ENCODE measurements around the gene RAB30. TPM values are rescaled to one million over a fixed set of nuclear protein-coding genes. Genes with fewer than 3 reads are reported as not detected.

RAB30 gene
- total RNA-seq, 2 experiments from 2014 or later: 76.2 to 79.2 TPM

DNA sequence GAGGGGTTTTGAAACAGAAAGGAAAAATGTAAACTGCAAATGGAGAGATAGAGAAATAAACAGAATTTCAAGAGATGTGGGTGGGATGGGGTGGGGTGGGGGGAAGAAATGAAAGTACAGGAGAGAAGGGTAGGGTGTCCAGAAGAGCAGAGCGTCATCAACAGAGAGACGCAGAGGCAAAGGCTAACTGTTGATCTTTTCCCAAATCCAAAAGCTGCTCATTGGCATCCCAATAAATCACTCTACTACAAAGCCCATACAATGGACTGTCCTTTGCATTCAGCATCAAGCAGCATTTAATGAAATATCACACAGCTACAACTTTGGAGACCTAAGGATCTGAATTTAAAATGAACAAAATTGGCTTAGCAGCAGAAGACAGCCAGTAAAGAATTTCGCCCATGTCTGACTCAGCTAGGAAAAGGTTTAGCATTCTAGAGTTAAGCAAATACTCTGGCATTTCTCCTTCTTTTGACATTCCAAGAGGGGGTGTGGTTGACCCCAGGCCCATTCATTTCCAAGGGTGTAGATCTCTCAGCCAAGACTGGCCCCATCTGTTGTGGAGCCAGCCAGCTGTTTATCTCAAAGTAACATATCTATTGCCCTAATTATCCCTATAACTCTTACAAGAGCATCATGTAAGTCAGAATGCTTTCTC is 1.5 kb downstream of the RAB30 start:
- peak overlapping the region; percentile 70 for H3K4me3 Mint-ChIP-seq
- Histone ChIP-seq H3K27me3 (ENCODE audit: control insufficient read depth in 1 of 2, insufficient read depth in 2 of 2, low read length in 2 of 2) (no peaks in the 10 kb centered on the region), H3K4me3 (ENCODE audit: low read length) (peak overlapping the region; percentile 68), H3K27ac (ENCODE audit: low read depth in 1 of 2, low read length in 2 of 2) (no peak overlapping the region), H3K36me3 (ENCODE audit: insufficient read depth, low read length) (peaks cover 8% of the 10 kb centered on the region), H3K9me3 (ENCODE audit: control insufficient read depth in 1 of 2, insufficient read depth in 1 of 2, low read length in 2 of 2) (no peaks in the 10 kb centered on the region), H3K4me1 (ENCODE audit: insufficient read depth, low read length) (peaks cover 33% of the 10 kb centered on the region)
- ATAC-seq (ENCODE audit: poor library complexity): no peak
- peaks cover 18% of the 10 kb centered on the region for H3K36me3 Mint-ChIP-seq (ENCODE audit: low read depth)
- peaks cover under 1% of the 10 kb centered on the region for H3K4me1 Mint-ChIP-seq (ENCODE audit: low read depth)
- no peak overlapping the region for H3K27ac Mint-ChIP-seq
- intact Hi-C loops (cut with DNase I, micrococcal nuclease): loop anchor here (1.0 to 5.0 kb wide), 5 partner anchors 47 to 203 kb away; partner anchors contain the start of gene ANKRD42 (in 1 of the 2)
- TF ChIP-seq, protein P1, sequence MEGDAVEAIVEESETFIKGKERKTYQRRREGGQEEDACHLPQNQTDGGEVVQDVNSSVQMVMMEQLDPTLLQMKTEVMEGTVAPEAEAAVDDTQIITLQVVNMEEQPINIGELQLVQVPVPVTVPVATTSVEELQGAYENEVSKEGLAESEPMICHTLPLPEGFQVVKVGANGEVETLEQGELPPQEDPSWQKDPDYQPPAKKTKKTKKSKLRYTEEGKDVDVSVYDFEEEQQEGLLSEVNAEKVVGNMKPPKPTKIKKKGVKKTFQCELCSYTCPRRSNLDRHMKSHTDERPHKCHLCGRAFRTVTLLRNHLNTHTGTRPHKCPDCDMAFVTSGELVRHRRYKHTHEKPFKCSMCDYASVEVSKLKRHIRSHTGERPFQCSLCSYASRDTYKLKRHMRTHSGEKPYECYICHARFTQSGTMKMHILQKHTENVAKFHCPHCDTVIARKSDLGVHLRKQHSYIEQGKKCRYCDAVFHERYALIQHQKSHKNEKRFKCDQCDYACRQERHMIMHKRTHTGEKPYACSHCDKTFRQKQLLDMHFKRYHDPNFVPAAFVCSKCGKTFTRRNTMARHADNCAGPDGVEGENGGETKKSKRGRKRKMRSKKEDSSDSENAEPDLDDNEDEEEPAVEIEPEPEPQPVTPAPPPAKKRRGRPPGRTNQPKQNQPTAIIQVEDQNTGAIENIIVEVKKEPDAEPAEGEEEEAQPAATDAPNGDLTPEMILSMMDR (IDR thresholded peaks at IDR 0.05): no peak
- no peaks in the 10 kb centered on the region for H3K9me3 Mint-ChIP-seq
- no peak for DNase-seq
- POLR2A ChIA-PET: interaction anchor here (0.9 to 8.4 kb wide), 11 partner anchors 8 to 169 kb away, joined by 3 to 186 read pairs (median 6); partner anchors contain the start of genes DDIAS, PCF11 and PRCP
- CTCF ChIA-PET: no interaction called here
- no peaks in the 10 kb centered on the region for H3K27me3 Mint-ChIP-seq

- DNase-seq (no peak), ATAC-seq (ENCODE audit: poor library complexity) (no peak)
- TF ChIP-seq, protein P1 (IDR thresholded peaks at IDR 0.05): no peak
- Histone ChIP-seq H3K36me3 (ENCODE audit: insufficient read depth, low read length) (peaks cover 4% of the 10 kb centered on the region), H3K9me3 (ENCODE audit: control insufficient read depth in 1 of 2, insufficient read depth in 1 of 2, low read length in 2 of 2) (no peaks in the 10 kb centered on the region), H3K4me3 (ENCODE audit: low read length) (no peak overlapping the region), H3K27me3 (ENCODE audit: control insufficient read depth in 1 of 2, insufficient read depth in 2 of 2, low read length in 2 of 2) (no peaks in the 10 kb centered on the region), H3K27ac (ENCODE audit: low read depth in 1 of 2, low read length in 2 of 2) (no peak overlapping the region), H3K4me1 (ENCODE audit: insufficient read depth, low read length) (peaks cover 28% of the 10 kb centered on the region)
- H3K36me3 Mint-ChIP-seq (ENCODE audit: low read depth): peaks cover 12% of the 10 kb centered on the region
- H3K27me3 Mint-ChIP-seq: no peaks in the 10 kb centered on the region
- ChIA-PET POLR2A (interaction anchor here (0.9 to 8.4 kb wide), 6 partner anchors 41 to 169 kb away, joined by 3 to 186 read pairs (median 9); partner anchors contain the start of genes DDIAS, PCF11 and PRCP), CTCF (no interaction called here)
- H3K27ac Mint-ChIP-seq: peak overlapping the region; percentile 3
- H3K4me1 Mint-ChIP-seq (ENCODE audit: low read depth): peaks cover 7% of the 10 kb centered on the region
- intact Hi-C loops (cut with DNase I, micrococcal nuclease): loop anchor here (1.0 to 5.0 kb wide), 6 partner anchors 48 to 202 kb away; partner anchors contain the start of gene ANKRD42 (in 1 of the 2)
- H3K9me3 Mint-ChIP-seq: no peaks in the 10 kb centered on the region
- H3K4me3 Mint-ChIP-seq: peak overlapping the region; percentile 70
These were observed 2.2 kb downstream of the RAB30 start for GRCh38 chr11:83069441-83070043.

GRCh38 chr11:83068568-83068967 is 3.1 kb downstream of the RAB30 start:
- H3K36me3 ChIP-seq (ENCODE audit: insufficient read depth, low read length): no peaks in the 10 kb centered on the region
- no peaks in the 10 kb centered on the region for H3K9me3 ChIP-seq (ENCODE audit: control insufficient read depth in 1 of 2, insufficient read depth in 1 of 2, low read length in 2 of 2)
- H3K4me3 Mint-ChIP-seq: peak overlapping the region; percentile 70
- ATAC-seq (ENCODE audit: poor library complexity) (no peak), DNase-seq (no peak)
- no peak overlapping the region for H3K4me3 ChIP-seq (ENCODE audit: low read length)
- H3K27me3 ChIP-seq (ENCODE audit: control insufficient read depth in 1 of 2, insufficient read depth in 2 of 2, low read length in 2 of 2): no peaks in the 10 kb centered on the region
- peaks cover 27% of the 10 kb centered on the region for H3K4me1 ChIP-seq (ENCODE audit: insufficient read depth, low read length)
- POLR2A ChIA-PET: no interaction called here
- H3K4me1 Mint-ChIP-seq (ENCODE audit: low read depth): peaks cover 17% of the 10 kb centered on the region
- intact Hi-C loops (cut with DNase I, micrococcal nuclease): loop anchor here in 1 of 2 experiments (5.0 kb wide), 1 partner anchor 71 kb away; no protein-coding TSS in a partner anchor
- H3K27me3 Mint-ChIP-seq: no peaks in the 10 kb centered on the region
- TF ChIP-seq, protein P1 (IDR thresholded peaks at IDR 0.05): no peak
- H3K27ac Mint-ChIP-seq: peak overlapping the region; percentile 3
- peaks cover 7% of the 10 kb centered on the region for H3K36me3 Mint-ChIP-seq (ENCODE audit: low read depth)
- CTCF ChIA-PET: interaction anchor here (1.5 kb wide), 1 partner anchor 109 kb away, joined by 3 read pairs; no protein-coding TSS in a partner anchor
- H3K9me3 Mint-ChIP-seq: no peaks in the 10 kb centered on the region
- no peak overlapping the region for H3K27ac ChIP-seq (ENCODE audit: low read depth in 1 of 2, low read length in 2 of 2)
